Pancreas (tissue), 10 donors: Measurements from ENCODE around the gene KCNF1. TPM values are rescaled to one million over a fixed set of nuclear protein-coding genes. Genes with fewer than 3 reads are reported as not detected.
A peak's percentile ranks its signal among the peaks of the same experiment; 100 is the strongest.

Experiments used
- ATAC-seq, 4 donors: fragments of 200-7000 bp; cut with Tn5 transposase; one replicate each; pipeline versions ENCODE4 v1.8.0 to v1.9.1; 2020; ENCODE audit warnings: mild to moderate bottlenecking in 4 of 4, moderate library complexity in 4 of 4
- DNase-seq, 6 donors: peaks; one replicate each; pipeline ENCODE4 v3.0.0-alpha.2; 2020
- FAIRE-seq: peaks from 2 replicates; lab custom pipeline; 2012; peaks lifted over from hg19 to GRCh38; lab: Jason Lieb, UNC
- H3K27ac ChIP-seq, 4 donors: fragments of 200-600 bp; sonication (generic); 1 replicate in 3 of 4; 2 replicates in 1 of 4; pipeline versions ENCODE4 v1.5.0 to v1.8.0; 2020
- H3K27me3 ChIP-seq, 4 donors: fragments of 200-600 bp; one replicate each; pipeline ENCODE4 v1.8.0; 2021
- H3K36me3 ChIP-seq, 3 donors: fragments of 200-600 bp; sonication (generic) in 1 of 3; one replicate each; pipeline versions ENCODE4 v1.5.0 to v1.8.0; 2020 to 2021
- H3K4me1 ChIP-seq, 3 donors: fragments of 200-600 bp; one replicate each; pipeline ENCODE4 v1.8.0; 2021
- H3K4me3 ChIP-seq, 4 donors: fragments of 200-600 bp; sonication (generic) in 2 of 4; one replicate each; pipeline versions ENCODE4 v1.5.0 to v1.8.0; 2020 to 2021
- H3K9me3 ChIP-seq, 4 donors: fragments of 200-600 bp; one replicate each; pipeline ENCODE4 v1.8.0; 2021
- CTCF ChIP-seq, 4 donors: fragments of 200-600 bp; sonication (generic) in 3 of 4; IDR thresholded peaks; one replicate each; pipeline versions ENCODE4 v1.5.0 to v1.8.0; 2021; ENCODE audit warnings: antibody characterized with exemption in 4 of 4
- WGBS, 2 donors: extraction: QIAGEN DNeasy Blood & Tissue Kit; methylation state at CpG; one replicate each; pipeline ENCODE4 v1.1.7; 2013; 5-methylcytosine and 5-hydroxymethylcytosine counted together
- intact Hi-C, 3 donors: fragments of 100-400 bp; cut with DNase I; formaldehyde crosslinking; loops; one replicate each; pipeline versions ENCODE4 v1.11.1 to v1.14.2; 2022
- polyA plus RNA-seq, 2 donors: library from polyadenylated mRNA; stranded (reverse); fragments of 200-250 nt; gene quantifications; one replicate each; pipeline ENCODE4 v1.2.3, GENCODE V29; 2013
- total RNA-seq, 6 donors: library from RNA; stranded (reverse); fragmentation: NEBNext Ultra II Directional in 4 of 6; extraction: Animal tissue kit (Norgen Biotek cat#: 25700) in 4 of 6; gene quantifications; one replicate each; pipeline versions ENCODE4 v1.2.1 to v1.2.4, GENCODE V29; 2021 to 2023
- donor health status: healthy with polysubstance abuse.
- donor health status: DM: no; HTN: no; CAD: no; lungs with moderate emphysema.
- donor health status: DM: no; HTN: no; CAD: no.
- donor health status: control.
- donor health status: control.
- donor health status: Bipolar disorder and iron deficiency.
- donor health status: DM: yes; HTN: yes; CAD: no.
- donor health status: DM: no; HTN: no; CAD: no.
- donor health status: DM: no; HTN: no; CAD: no.
- donor health status: DM: yes; HTN: yes; CAD: no.

KCNF1 gene
- total and polyA plus RNA-seq, 8 donors = 0.08 to 15.8 (median 0.52) TPM

GRCh38 chr2:10933700-10934225 lies 22.0 kb downstream of the KCNF1 start:
- DNase-seq = no peak
- H3K36me3 ChIP-seq = no peaks in the 10 kb centered on the region
- intact Hi-C loops = no loop called here
- TF ChIP-seq CTCF (IDR thresholded peaks at IDR 0.05) = no peak
- no peaks in the 10 kb centered on the region for H3K4me1 ChIP-seq
- ATAC-seq = no peak
- no peaks in the 10 kb centered on the region for H3K9me3 ChIP-seq
- no peaks in the 10 kb centered on the region for H3K27me3 ChIP-seq
- no peak overlapping the region for H3K4me3 ChIP-seq
- FAIRE-seq = no peak
- H3K27ac ChIP-seq = no peak overlapping the region
- 89 to 94% methylated on average over 11 of the region's 11 CpGs for WGBS, 2 donors

GRCh38 chr2:10934308-10934978 lies 22.7 kb downstream of the KCNF1 start:
- intact Hi-C loops = no loop called here
- ATAC-seq (no peak), DNase-seq (no peak), FAIRE-seq (no peak)
- Histone ChIP-seq H3K36me3 (no peaks in the 10 kb centered on the region), H3K27me3 (no peaks in the 10 kb centered on the region), H3K4me3 (no peak overlapping the region), H3K27ac (no peak overlapping the region), H3K4me1 (no peaks in the 10 kb centered on the region), H3K9me3 (no peaks in the 10 kb centered on the region)
- 79 to 81% methylated on average over 7 of the region's 7 CpGs for WGBS, 2 donors
- no peak for TF ChIP-seq CTCF (IDR thresholded peaks at IDR 0.05)

- Histone ChIP-seq H3K4me1 (no peaks in the 10 kb centered on the region), H3K4me3 (no peak overlapping the region), H3K27ac (no peak overlapping the region), H3K36me3 (no peaks in the 10 kb centered on the region), H3K9me3 (no peaks in the 10 kb centered on the region), H3K27me3 (no peaks in the 10 kb centered on the region)
- intact Hi-C loops = no loop called here
- 58 to 64% methylated on average over 14 to 15 of the region's 15 CpGs for WGBS, 2 donors
- DNase-seq (no peak), ATAC-seq (peak in 2 of 4 donors; percentile 55 to 75), FAIRE-seq (no peak)
- TF ChIP-seq CTCF (IDR thresholded peaks at IDR 0.05) = no peak
Measured at GRCh38 chr2:10934979-10935350, 23.2 kb downstream of the KCNF1 start.

- H3K27ac ChIP-seq = no peak overlapping the region
- H3K4me1 ChIP-seq = no peaks in the 10 kb centered on the region
- 85 to 88% methylated on average over 18 of the region's 18 CpGs for WGBS, 2 donors
- DNase-seq = no peak
- TF ChIP-seq CTCF (IDR thresholded peaks at IDR 0.05) = no peak
- no peak overlapping the region for H3K4me3 ChIP-seq
- no peaks in the 10 kb centered on the region for H3K9me3 ChIP-seq
- intact Hi-C loops = no loop called here
- H3K27me3 ChIP-seq = no peaks in the 10 kb centered on the region
- no peak for ATAC-seq
- H3K36me3 ChIP-seq = no peaks in the 10 kb centered on the region
- FAIRE-seq = no peak
Measured at GRCh38 chr2:10935366-10935918, 23.7 kb downstream of the KCNF1 start.
